Astrocyte (in vitro differentiated cells and primary cell): ENCODE results near the gene MED12L.

Source experiments
- CTCF ChIP-seq: IDR thresholded peaks from 2 replicates; pipeline ENCODE4 v1.5.1; 2011; ENCODE audit warnings: low read depth, mild to moderate bottlenecking, inconsistent platforms, low read length, moderate library complexity; ENCODE audit not compliant: insufficient read depth
- EZH2 ChIP-seq: IDR thresholded peaks from 2 replicates; pipeline ENCODE4 v1.6.1; 2012; ENCODE audit warnings: mild to moderate bottlenecking, low read length, inconsistent platforms; ENCODE audit not compliant: insufficient read depth

GRCh38 chr3:151412989-151413388 lies 327.5 kb downstream of the MED12L start:
- TF ChIP-seq CTCF: no peak
- TF ChIP-seq EZH2: no peak
